Neural crest cell (in vitro differentiated cells): ENCODE results near the gene RAB12. TPM values are rescaled to one million over a fixed set of nuclear protein-coding genes. Genes with fewer than 3 reads are reported as not detected.

Experiments
- DNase-seq: peaks from one replicate; pipeline ENCODE4 v3.0.0; 2021; ENCODE audit warnings: low read depth, mixed read lengths, low spot score
- H3K27ac Mint-ChIP-seq: one replicate; pipeline ENCODE4 v1.8.0; 2021; ENCODE audit warnings: mild to moderate bottlenecking, mixed read lengths; ENCODE audit not compliant: unreplicated experiment
- H3K27me3 Mint-ChIP-seq: 2 replicates; pipeline ENCODE4 v1.8.0; 2021; ENCODE audit warnings: low read depth, mild to moderate bottlenecking, mixed read lengths
- H3K36me3 Mint-ChIP-seq: 2 replicates; pipeline ENCODE4 v1.8.0; 2021; ENCODE audit warnings: low read depth, mild to moderate bottlenecking, mixed read lengths
- H3K4me1 Mint-ChIP-seq: 2 replicates; pipeline ENCODE4 v1.8.0; 2021; ENCODE audit warnings: mixed read lengths
- H3K4me3 Mint-ChIP-seq: one replicate; pipeline ENCODE4 v1.8.0; 2021; ENCODE audit warnings: mild to moderate bottlenecking, mixed read lengths
- H3K9me3 Mint-ChIP-seq: 2 replicates; pipeline ENCODE4 v1.8.0; 2021; ENCODE audit warnings: mixed read lengths
- CTCF ChIP-seq: fragments of 200-600 bp; sonication (generic); conservative IDR thresholded peaks from 2 replicates; pipeline ENCODE4 v1.5.0; 2021; ENCODE audit warnings: antibody characterized with exemption, mild to moderate bottlenecking
- total RNA-seq: library from RNA; stranded (reverse); gene quantifications from 2 replicates; pipeline ENCODE4 v1.2.1, GENCODE V29; 2021

The RAB12 gene
- total RNA-seq, 1 donor from 2014 or later = 26.5 TPM

GRCh38 chr18:8623549-8624106 lies 14.4 kb downstream of the RAB12 start:
- no peak overlapping the region for H3K4me3 Mint-ChIP-seq
- H3K4me1 Mint-ChIP-seq = peaks cover 43% of the 10 kb centered on the region
- no peak overlapping the region for H3K27ac Mint-ChIP-seq
- H3K27me3 Mint-ChIP-seq = no peaks in the 10 kb centered on the region
- DNase-seq = no peak
- H3K36me3 Mint-ChIP-seq = peaks cover 3% of the 10 kb centered on the region
- no peak for TF ChIP-seq CTCF
- H3K9me3 Mint-ChIP-seq = no peaks in the 10 kb centered on the region

- H3K27ac Mint-ChIP-seq = no peak overlapping the region
- peaks cover 3% of the 10 kb centered on the region for H3K36me3 Mint-ChIP-seq
- peaks cover 42% of the 10 kb centered on the region for H3K4me1 Mint-ChIP-seq
- H3K4me3 Mint-ChIP-seq = no peak overlapping the region
- no peak for TF ChIP-seq CTCF
- H3K9me3 Mint-ChIP-seq = no peaks in the 10 kb centered on the region
- no peaks in the 10 kb centered on the region for H3K27me3 Mint-ChIP-seq
- DNase-seq = no peak
Measured at GRCh38 chr18:8625461-8626092, 16.3 kb downstream of the RAB12 start.

- H3K36me3 Mint-ChIP-seq = peaks cover 3% of the 10 kb centered on the region
- no peaks in the 10 kb centered on the region for H3K27me3 Mint-ChIP-seq
- no peak for TF ChIP-seq CTCF
- peaks cover 34% of the 10 kb centered on the region for H3K4me1 Mint-ChIP-seq
- peak overlapping the region; percentile 48 for H3K27ac Mint-ChIP-seq
- DNase-seq = no peak
- no peaks in the 10 kb centered on the region for H3K9me3 Mint-ChIP-seq
- no peak overlapping the region for H3K4me3 Mint-ChIP-seq
Measured at GRCh38 chr18:8626414-8627106, 17.3 kb downstream of the RAB12 start.

- TF ChIP-seq CTCF = no peak
- H3K4me1 Mint-ChIP-seq = peaks cover 29% of the 10 kb centered on the region
- no peaks in the 10 kb centered on the region for H3K9me3 Mint-ChIP-seq
- no peaks in the 10 kb centered on the region for H3K27me3 Mint-ChIP-seq
- H3K27ac Mint-ChIP-seq = no peak overlapping the region
- peaks cover 3% of the 10 kb centered on the region for H3K36me3 Mint-ChIP-seq
- DNase-seq = no peak
- no peak overlapping the region for H3K4me3 Mint-ChIP-seq
Measured at GRCh38 chr18:8627107-8627472, 17.9 kb downstream of the RAB12 start.

- Mint-ChIP-seq H3K4me1 (peaks cover 24% of the 10 kb centered on the region), H3K27me3 (no peaks in the 10 kb centered on the region), H3K27ac (peak overlapping the region; percentile 36), H3K9me3 (no peaks in the 10 kb centered on the region), H3K4me3 (no peak overlapping the region), H3K36me3 (no peaks in the 10 kb centered on the region)
- no peak for DNase-seq
- no peak for TF ChIP-seq CTCF
Measured at GRCh38 chr18:8627540-8627939, 18.3 kb downstream of the RAB12 start.
